NK-92 (cell line): Measurements from ENCODE around the gene CA5A.
"Not testable (repeated sequence)": the region's sequence is repeated elsewhere in the genome, so short reads cannot be mapped to it uniquely, and the experiment has no call there.

ENCODE experiments used
- DNase-seq: peaks from one replicate; lab custom pipeline; 2025; ENCODE audit not compliant: unreplicated experiment; lab: John Stamatoyannopoulos, UW

The CA5A gene

GRCh38 chr16:87870418-87871291 lies 65.7 kb downstream of the CA5A start:
- DNase-seq, result not testable (repeated sequence)

- DNase-seq, result not testable (repeated sequence)
Observed at GRCh38 chr16:87869879-87870417, 66.4 kb downstream of the CA5A start.

- not testable (repeated sequence) for DNase-seq
Observed at GRCh38 chr16:87869061-87869878, 67.1 kb downstream of the CA5A start, which contains the start of gene SLC7A5. Gene SLC7A5 (minus strand): TSS chr16:87869507. CDS start chr16:87869422, 85 bp downstream.

GRCh38 chr16:87868254-87869029 lies 67.9 kb downstream of the CA5A start:
- DNase-seq, result not testable (repeated sequence)

GRCh38 chr16:87865902-87866555 lies 70.3 kb downstream of the CA5A start:
- not testable (repeated sequence) for DNase-seq

GRCh38 chr16:87864331-87864989 lies 71.9 kb downstream of the CA5A start:
- DNase-seq, result no peak

- not testable (repeated sequence) for DNase-seq
Observed at GRCh38 chr16:87863327-87863635, 73.0 kb downstream of the CA5A start.

- DNase-seq, result not testable (repeated sequence)
Observed at GRCh38 chr16:87862597-87863326, 73.6 kb downstream of the CA5A start.

GRCh38 chr16:87861300-87862099 lies 74.8 kb downstream of the CA5A start:
- DNase-seq, result not testable (repeated sequence)

GRCh38 chr16:87860553-87861299 lies 75.6 kb downstream of the CA5A start:
- no peak for DNase-seq

- DNase-seq, result not testable (repeated sequence)
Observed at GRCh38 chr16:87858151-87858993, 78.0 kb downstream of the CA5A start.

GRCh38 chr16:87856791-87857228 lies 79.5 kb downstream of the CA5A start:
- DNase-seq, result no peak

- no peak for DNase-seq
Observed at GRCh38 chr16:87855852-87856715, 80.2 kb downstream of the CA5A start.

- no peak for DNase-seq
Observed at GRCh38 chr16:87854907-87855683, 81.2 kb downstream of the CA5A start.
